GM23338 (cell line): ENCODE measurements around the gene TM6SF1. TPM values are rescaled to one million over a fixed set of nuclear protein-coding genes. Genes with fewer than 3 reads are reported as not detected.

Experiments
- ATAC-seq: fragments of 200-7000 bp; cut with Tn5 transposase; 3 replicates; pipeline ENCODE4 v1.9.1; 2020
- DNase-seq: peaks from one replicate; pipeline ENCODE4 v3.0.0-alpha.2; 2015; ENCODE audit warnings: low spot score
- H2AFZ ChIP-seq: fragments of 200-600 bp; sonication (generic); 2 replicates; pipeline ENCODE4 v1.8.0; 2016; ENCODE audit warnings: antibody characterized with exemption, mild to moderate bottlenecking, moderate library complexity
- H3F3A ChIP-seq: fragments of 200-600 bp; sonication (generic); replicated peaks from 2 replicates; pipeline ENCODE4 v1.8.0; 2017; ENCODE audit warnings: antibody characterized with exemption, mixed run types, low read depth
- H3K27ac ChIP-seq: fragments of 200-600 bp; sonication (generic); 2 replicates; pipeline ENCODE4 v1.6.1; 2016; ENCODE audit warnings: low read depth
- H3K27me3 ChIP-seq: fragments of 200-600 bp; sonication (generic); 2 replicates; pipeline ENCODE4 v1.8.0; 2016; ENCODE audit warnings: mild to moderate bottlenecking, mixed run types, moderate library complexity; ENCODE audit not compliant: insufficient read depth
- H3K36me3 ChIP-seq: fragments of 200-600 bp; sonication (generic); 2 replicates; pipeline ENCODE4 v1.8.0; 2016; ENCODE audit warnings: mild to moderate bottlenecking; ENCODE audit not compliant: insufficient read depth
- H3K4me1 ChIP-seq: fragments of 200-600 bp; sonication (generic); 2 replicates; pipeline ENCODE4 v1.8.0; 2016; ENCODE audit warnings: mild to moderate bottlenecking, moderate library complexity; ENCODE audit not compliant: insufficient read depth
- H3K4me2 ChIP-seq: fragments of 200-600 bp; sonication (generic); 2 replicates; pipeline ENCODE4 v1.7.1; 2017; ENCODE audit warnings: mixed run types
- H3K4me3 ChIP-seq: fragments of 200-600 bp; sonication (generic); 2 replicates; pipeline ENCODE4 v1.6.1; 2016; ENCODE audit warnings: mixed run types
- H3K79me2 ChIP-seq: fragments of 200-600 bp; sonication (generic); replicated peaks from 2 replicates; pipeline ENCODE4 v1.8.0; 2017; ENCODE audit warnings: mild to moderate bottlenecking; ENCODE audit not compliant: insufficient read depth
- H3K9me2 ChIP-seq: fragments of 200-600 bp; sonication (generic); 2 replicates; pipeline ENCODE4 v1.8.0; 2017; ENCODE audit not compliant: insufficient read depth
- H4K20me1 ChIP-seq: fragments of 200-600 bp; sonication (generic); replicated peaks from 2 replicates; pipeline ENCODE4 v1.8.0; 2017; ENCODE audit warnings: mild to moderate bottlenecking; ENCODE audit not compliant: insufficient read depth
- H3K27ac Mint-ChIP-seq: 2 replicates; pipeline ENCODE4 v1.8.0; 2020; ENCODE audit warnings: inconsistent platforms, mild to moderate bottlenecking, moderate library complexity, mixed read lengths
- H3K27me3 Mint-ChIP-seq: 3 replicates; pipeline ENCODE4 v1.8.0; 2022; ENCODE audit warnings: low read depth, mild to moderate bottlenecking, moderate library complexity, mixed read lengths, inconsistent platforms; ENCODE audit not compliant: insufficient read depth, poor library complexity
- H3K36me3 Mint-ChIP-seq: 3 replicates; pipeline ENCODE4 v1.8.0; 2021; ENCODE audit warnings: low read depth, mild to moderate bottlenecking, inconsistent platforms, moderate library complexity, mixed read lengths
- H3K4me1 Mint-ChIP-seq: 3 replicates; pipeline ENCODE4 v1.8.0; 2020; ENCODE audit warnings: mild to moderate bottlenecking, inconsistent platforms, mixed read lengths
- H3K4me3 Mint-ChIP-seq: 3 replicates; pipeline ENCODE4 v1.8.0; 2021; ENCODE audit warnings: moderate library complexity, mild to moderate bottlenecking, inconsistent platforms, mixed read lengths
- H3K9me3 Mint-ChIP-seq: 3 replicates; pipeline ENCODE4 v1.8.0; 2020; ENCODE audit warnings: moderate library complexity, mild to moderate bottlenecking, inconsistent platforms, mixed read lengths
- ETS1 ChIP-seq: IDR thresholded peaks from 2 replicates; pipeline ENCODE4 v1.6.1; 2016; ENCODE audit warnings: antibody characterized with exemption
- EZH2 ChIP-seq: fragments of 200-600 bp; sonication (generic); IDR thresholded peaks from one replicate; pipeline ENCODE4 v1.8.0; 2017; ENCODE audit warnings: antibody characterized with exemption, mild to moderate bottlenecking, low read depth; ENCODE audit not compliant: unreplicated experiment
- JUNB ChIP-seq: IDR thresholded peaks from one replicate; pipeline ENCODE4 v1.6.1; 2016; ENCODE audit warnings: antibody characterized with exemption; ENCODE audit not compliant: unreplicated experiment
- REST ChIP-seq: IDR thresholded peaks from one replicate; pipeline ENCODE4 v1.6.1; 2018; ENCODE audit warnings: antibody characterized with exemption; ENCODE audit not compliant: unreplicated experiment
- ZNF331 ChIP-seq: fragments of 250-450 bp; sonication (Bioruptor Pico); IDR thresholded peaks from 2 replicates; pipeline ENCODE4 v1.5.0; 2020; ENCODE audit warnings: low read depth, mild to moderate bottlenecking, moderate library complexity
- polyA plus RNA-seq: library from polyadenylated mRNA; unstranded; fragments of >200 nt; fragmentation: Nextera tagmentation; extraction: Ambion mirVana; gene quantifications from 2 replicates; pipeline ENCODE4 v1.2.1, GENCODE V29; 2016
- total RNA-seq: library from RNA; depleted of rRNA; stranded (reverse); fragments of >200 nt; shearing (Covaris generic); gene quantifications from 2 replicates; pipeline ENCODE4 v1.2.3, GENCODE V29; 2014
- TF ChIP-seq, protein P1 (sequence below): fragments of 250-450 bp; sonication (Bioruptor Pico); IDR thresholded peaks from 2 replicates; pipeline ENCODE4 v1.5.0; 2020; ENCODE audit warnings: mild to moderate bottlenecking, moderate library complexity

The TM6SF1 gene
- total and polyA plus RNA-seq, 2 experiments from 2014 or later, result 0.80 to 1.5 TPM

DNA sequence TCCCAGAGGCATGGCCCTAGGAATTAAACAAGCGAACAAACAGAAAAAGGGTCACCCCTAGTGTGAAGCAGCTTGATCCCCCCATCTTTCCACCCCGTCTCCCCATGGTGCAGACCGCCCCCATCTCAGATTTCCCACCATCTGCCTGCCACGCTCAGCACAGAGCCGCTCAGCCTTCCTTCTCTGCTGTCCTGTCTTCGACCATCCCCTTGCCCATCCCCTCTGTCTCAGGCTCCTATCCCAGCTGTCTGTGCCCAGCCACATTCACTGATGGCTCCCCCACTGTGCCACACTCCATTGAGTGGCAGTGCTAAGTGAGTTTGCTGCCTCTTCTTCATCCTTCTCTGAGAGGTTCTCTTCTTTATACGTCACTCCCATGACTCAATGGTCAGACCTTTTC is 28.7 kb upstream of the TM6SF1 start:
- H3K79me2 ChIP-seq, result no peaks in the 10 kb centered on the region
- no peak overlapping the region for H3K27ac ChIP-seq
- H4K20me1 ChIP-seq, result no peaks in the 10 kb centered on the region
- Mint-ChIP-seq H3K9me3 (peaks cover 15% of the 10 kb centered on the region), H3K36me3 (peaks cover 10% of the 10 kb centered on the region), H3K4me1 (peaks cover 3% of the 10 kb centered on the region; the same call in 1 of the 3 replicates), H3K27me3 (peaks cover 3% of the 10 kb centered on the region), H3K27ac (no peak overlapping the region), H3K4me3 (no peak overlapping the region)
- H3K4me2 ChIP-seq, result no peak overlapping the region
- no peaks in the 10 kb centered on the region for H3K9me2 ChIP-seq
- peak; percentile 62; the same call in 2 of the 3 replicates for ATAC-seq
- TF ChIP-seq, protein P1, sequence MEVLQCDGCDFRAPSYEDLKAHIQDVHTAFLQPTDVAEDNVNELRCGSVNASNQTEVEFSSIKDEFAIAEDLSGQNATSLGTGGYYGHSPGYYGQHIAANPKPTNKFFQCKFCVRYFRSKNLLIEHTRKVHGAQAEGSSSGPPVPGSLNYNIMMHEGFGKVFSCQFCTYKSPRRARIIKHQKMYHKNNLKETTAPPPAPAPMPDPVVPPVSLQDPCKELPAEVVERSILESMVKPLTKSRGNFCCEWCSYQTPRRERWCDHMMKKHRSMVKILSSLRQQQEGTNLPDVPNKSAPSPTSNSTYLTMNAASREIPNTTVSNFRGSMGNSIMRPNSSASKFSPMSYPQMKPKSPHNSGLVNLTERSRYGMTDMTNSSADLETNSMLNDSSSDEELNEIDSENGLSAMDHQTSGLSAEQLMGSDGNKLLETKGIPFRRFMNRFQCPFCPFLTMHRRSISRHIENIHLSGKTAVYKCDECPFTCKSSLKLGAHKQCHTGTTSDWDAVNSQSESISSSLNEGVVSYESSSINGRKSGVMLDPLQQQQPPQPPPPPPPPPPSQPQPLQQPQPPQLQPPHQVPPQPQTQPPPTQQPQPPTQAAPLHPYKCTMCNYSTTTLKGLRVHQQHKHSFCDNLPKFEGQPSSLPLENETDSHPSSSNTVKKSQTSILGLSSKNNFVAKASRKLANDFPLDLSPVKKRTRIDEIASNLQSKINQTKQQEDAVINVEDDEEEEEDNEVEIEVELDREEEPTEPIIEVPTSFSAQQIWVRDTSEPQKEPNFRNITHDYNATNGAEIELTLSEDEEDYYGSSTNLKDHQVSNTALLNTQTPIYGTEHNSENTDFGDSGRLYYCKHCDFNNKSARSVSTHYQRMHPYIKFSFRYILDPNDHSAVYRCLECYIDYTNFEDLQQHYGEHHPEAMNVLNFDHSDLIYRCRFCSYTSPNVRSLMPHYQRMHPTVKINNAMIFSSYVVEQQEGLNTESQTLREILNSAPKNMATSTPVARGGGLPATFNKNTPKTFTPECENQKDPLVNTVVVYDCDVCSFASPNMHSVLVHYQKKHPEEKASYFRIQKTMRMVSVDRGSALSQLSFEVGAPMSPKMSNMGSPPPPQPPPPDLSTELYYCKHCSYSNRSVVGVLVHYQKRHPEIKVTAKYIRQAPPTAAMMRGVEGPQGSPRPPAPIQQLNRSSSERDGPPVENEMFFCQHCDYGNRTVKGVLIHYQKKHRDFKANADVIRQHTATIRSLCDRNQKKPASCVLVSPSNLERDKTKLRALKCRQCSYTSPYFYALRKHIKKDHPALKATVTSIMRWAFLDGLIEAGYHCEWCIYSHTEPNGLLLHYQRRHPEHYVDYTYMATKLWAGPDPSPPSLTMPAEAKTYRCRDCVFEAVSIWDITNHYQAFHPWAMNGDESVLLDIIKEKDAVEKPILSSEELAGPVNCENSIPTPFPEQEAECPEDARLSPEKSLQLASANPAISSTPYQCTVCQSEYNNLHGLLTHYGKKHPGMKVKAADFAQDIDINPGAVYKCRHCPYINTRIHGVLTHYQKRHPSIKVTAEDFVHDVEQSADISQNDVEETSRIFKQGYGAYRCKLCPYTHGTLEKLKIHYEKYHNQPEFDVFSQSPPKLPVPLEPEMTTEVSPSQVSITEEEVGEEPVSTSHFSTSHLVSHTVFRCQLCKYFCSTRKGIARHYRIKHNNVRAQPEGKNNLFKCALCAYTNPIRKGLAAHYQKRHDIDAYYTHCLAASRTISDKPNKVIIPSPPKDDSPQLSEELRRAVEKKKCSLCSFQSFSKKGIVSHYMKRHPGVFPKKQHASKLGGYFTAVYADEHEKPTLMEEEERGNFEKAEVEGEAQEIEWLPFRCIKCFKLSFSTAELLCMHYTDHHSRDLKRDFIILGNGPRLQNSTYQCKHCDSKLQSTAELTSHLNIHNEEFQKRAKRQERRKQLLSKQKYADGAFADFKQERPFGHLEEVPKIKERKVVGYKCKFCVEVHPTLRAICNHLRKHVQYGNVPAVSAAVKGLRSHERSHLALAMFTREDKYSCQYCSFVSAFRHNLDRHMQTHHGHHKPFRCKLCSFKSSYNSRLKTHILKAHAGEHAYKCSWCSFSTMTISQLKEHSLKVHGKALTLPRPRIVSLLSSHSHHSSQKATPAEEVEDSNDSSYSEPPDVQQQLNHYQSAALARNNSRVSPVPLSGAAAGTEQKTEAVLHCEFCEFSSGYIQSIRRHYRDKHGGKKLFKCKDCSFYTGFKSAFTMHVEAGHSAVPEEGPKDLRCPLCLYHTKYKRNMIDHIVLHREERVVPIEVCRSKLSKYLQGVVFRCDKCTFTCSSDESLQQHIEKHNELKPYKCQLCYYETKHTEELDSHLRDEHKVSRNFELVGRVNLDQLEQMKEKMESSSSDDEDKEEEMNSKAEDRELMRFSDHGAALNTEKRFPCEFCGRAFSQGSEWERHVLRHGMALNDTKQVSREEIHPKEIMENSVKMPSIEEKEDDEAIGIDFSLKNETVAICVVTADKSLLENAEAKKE, result no peak
- no peak for TF ChIP-seq ZNF331 (CRISPR knock-in tag)
- no peak for TF ChIP-seq JUNB
- TF ChIP-seq ETS1, result no peak
- no peak for TF ChIP-seq EZH2
- no peak for TF ChIP-seq REST
- DNase-seq, result no peak
- no peaks in the 10 kb centered on the region for H3K27me3 ChIP-seq
- H3F3A ChIP-seq, result no peaks in the 10 kb centered on the region
- peak overlapping the region; percentile 76; the same call in 1 of the 2 replicates for H2AFZ ChIP-seq
- no peak overlapping the region for H3K4me3 ChIP-seq
- no peaks in the 10 kb centered on the region for H3K4me1 ChIP-seq
- H3K36me3 ChIP-seq, result no peaks in the 10 kb centered on the region
